Activated CD4-positive, alpha-beta T cell treated with anti-CD3 and anti-CD28 coated beads for 36 hours (primary cell): ENCODE measurements around the gene SLC10A1. TPM values are rescaled to one million over a fixed set of nuclear protein-coding genes. Genes with fewer than 3 reads are reported as not detected.

Experiments
- ATAC-seq: fragments of 200-7000 bp; cut with Tn5 transposase; one replicate; pipeline ENCODE4 v1.10.0; 2021; ENCODE audit warnings: mild to moderate bottlenecking, moderate library complexity
- CTCF ChIA-PET: fragments of 350-600 bp; sonication (Branson Sonifier 250); formaldehyde crosslinking; loops from one replicate; lab custom pipeline; 2021; ENCODE audit warnings: antibody characterized with exemption; lab: Charles Lee
- POLR2A ChIA-PET: fragments of 350-600 bp; sonication (Branson Sonifier 250); formaldehyde crosslinking; loops from one replicate; lab custom pipeline; 2021; ENCODE audit warnings: antibody characterized with exemption, inconsistent platforms; lab: Charles Lee
- DNase-seq: peaks from one replicate; pipeline ENCODE4 v3.0.0-alpha.2; 2020
- H3K27ac Mint-ChIP-seq: one replicate; pipeline ENCODE4 v1.8.0; 2021; ENCODE audit warnings: mixed read lengths
- H3K27me3 Mint-ChIP-seq: one replicate; pipeline ENCODE4 v1.8.0; 2021; ENCODE audit warnings: mixed read lengths
- H3K36me3 Mint-ChIP-seq: one replicate; pipeline ENCODE4 v1.8.0; 2021; ENCODE audit warnings: low read depth, mixed read lengths
- H3K4me1 Mint-ChIP-seq: one replicate; pipeline ENCODE4 v1.8.0; 2021; ENCODE audit warnings: mixed read lengths
- H3K4me3 Mint-ChIP-seq: one replicate; pipeline ENCODE4 v1.8.0; 2021; ENCODE audit warnings: mild to moderate bottlenecking, moderate library complexity, mixed read lengths
- H3K9me3 Mint-ChIP-seq: one replicate; pipeline ENCODE4 v1.8.0; 2021; ENCODE audit warnings: low read depth, mixed read lengths
- intact Hi-C, 2 experiments: fragments of 100-400 bp; cut with DNase I in 1 of 2; cut with micrococcal nuclease in 1 of 2; formaldehyde crosslinking; loops; one replicate each; pipeline versions ENCODE4 v1.14.2 to v1.15.1; 2022 to 2024; cut with DNase I, micrococcal nuclease
- total RNA-seq, 2 experiments: library from RNA; stranded (reverse); gene quantifications; one replicate each; pipeline ENCODE4 v1.2.3, GENCODE V29; 2021

Gene SLC10A1
- total RNA-seq, 2 experiments from 2014 or later: not detected

- ChIA-PET POLR2A (no interaction called here), CTCF (interaction anchor here (2.4 kb wide), 1 partner anchor 9 kb away, joined by 13 read pairs; no protein-coding TSS in a partner anchor)
- H3K4me1 Mint-ChIP-seq: no peaks in the 10 kb centered on the region
- H3K9me3 Mint-ChIP-seq: no peaks in the 10 kb centered on the region
- H3K36me3 Mint-ChIP-seq: no peaks in the 10 kb centered on the region
- intact Hi-C loops: no loop called here
- H3K4me3 Mint-ChIP-seq: no peak overlapping the region
- ATAC-seq (no peak), DNase-seq (no peak)
- H3K27me3 Mint-ChIP-seq: no peaks in the 10 kb centered on the region
- no peak overlapping the region for H3K27ac Mint-ChIP-seq
Measured at GRCh38 chr14:69808919-69809808, 12.1 kb upstream of the SLC10A1 start.

GRCh38 chr14:69807192-69807591 lies 10.2 kb upstream of the SLC10A1 start:
- Mint-ChIP-seq H3K27me3 (peaks cover 2% of the 10 kb centered on the region), H3K36me3 (no peaks in the 10 kb centered on the region), H3K9me3 (no peaks in the 10 kb centered on the region), H3K27ac (no peak overlapping the region), H3K4me1 (no peaks in the 10 kb centered on the region), H3K4me3 (no peak overlapping the region)
- POLR2A ChIA-PET: no interaction called here
- intact Hi-C loops: no loop called here
- ATAC-seq (no peak), DNase-seq (no peak)
- CTCF ChIA-PET: interaction anchor here (0.6 to 2.4 kb wide), 5 partner anchors 11 to 315 kb away, joined by 3 to 13 read pairs (median 6); no protein-coding TSS in a partner anchor

GRCh38 chr14:69804902-69805301 lies 7.9 kb upstream of the SLC10A1 start:
- H3K27me3 Mint-ChIP-seq: peaks cover 2% of the 10 kb centered on the region
- no peaks in the 10 kb centered on the region for H3K4me1 Mint-ChIP-seq
- H3K27ac Mint-ChIP-seq: no peak overlapping the region
- H3K36me3 Mint-ChIP-seq: peaks cover 5% of the 10 kb centered on the region
- intact Hi-C loops: no loop called here
- H3K4me3 Mint-ChIP-seq: no peak overlapping the region
- H3K9me3 Mint-ChIP-seq: no peaks in the 10 kb centered on the region
- DNase-seq: no peak
- ATAC-seq: no peak
- CTCF ChIA-PET: interaction anchor here (0.8 kb wide), 1 partner anchor 12 kb away, joined by 4 read pairs; no protein-coding TSS in a partner anchor
- POLR2A ChIA-PET: no interaction called here

- intact Hi-C loops: no loop called here
- ChIA-PET CTCF (interaction anchor here (0.6 to 1.0 kb wide), 3 partner anchors 12 to 1874 kb away, joined by 3 read pairs; no protein-coding TSS in a partner anchor), POLR2A (interaction anchor here (0.7 kb wide), 1 partner anchor 959 kb away, joined by 3 read pairs; no protein-coding TSS in a partner anchor)
- DNase-seq (no peak), ATAC-seq (no peak)
- Mint-ChIP-seq H3K4me3 (no peak overlapping the region), H3K27ac (no peak overlapping the region), H3K9me3 (no peaks in the 10 kb centered on the region), H3K4me1 (no peaks in the 10 kb centered on the region), H3K36me3 (peaks cover 5% of the 10 kb centered on the region), H3K27me3 (peaks cover 2% of the 10 kb centered on the region)
Measured at GRCh38 chr14:69803753-69804152, 6.7 kb upstream of the SLC10A1 start.

- POLR2A ChIA-PET: no interaction called here
- no peak for ATAC-seq
- no peaks in the 10 kb centered on the region for H3K9me3 Mint-ChIP-seq
- H3K4me1 Mint-ChIP-seq: no peaks in the 10 kb centered on the region
- CTCF ChIA-PET: no interaction called here
- H3K27ac Mint-ChIP-seq: no peak overlapping the region
- H3K27me3 Mint-ChIP-seq: peaks cover 1% of the 10 kb centered on the region
- intact Hi-C loops: loop anchor here in 1 of 2 experiments (5.0 kb wide), 1 partner anchor 66 kb away; no protein-coding TSS in a partner anchor
- H3K4me3 Mint-ChIP-seq: no peak overlapping the region
- no peak for DNase-seq
- peaks cover 5% of the 10 kb centered on the region for H3K36me3 Mint-ChIP-seq
Measured at GRCh38 chr14:69798339-69798735, 1.3 kb upstream of the SLC10A1 start.

GRCh38 chr14:69797573-69798338 lies 715 bp upstream of the SLC10A1 start:
- H3K27ac Mint-ChIP-seq: no peak overlapping the region
- DNase-seq: no peak
- H3K9me3 Mint-ChIP-seq: no peaks in the 10 kb centered on the region
- peaks cover 5% of the 10 kb centered on the region for H3K36me3 Mint-ChIP-seq
- no peak overlapping the region for H3K4me3 Mint-ChIP-seq
- CTCF ChIA-PET: interaction anchor here (1.2 kb wide), 1 partner anchor 37 kb away, joined by 5 read pairs; no protein-coding TSS in a partner anchor
- no peaks in the 10 kb centered on the region for H3K4me1 Mint-ChIP-seq
- intact Hi-C loops: loop anchor here in 1 of 2 experiments (5.0 kb wide), 1 partner anchor 65 kb away; no protein-coding TSS in a partner anchor
- POLR2A ChIA-PET: no interaction called here
- H3K27me3 Mint-ChIP-seq: no peaks in the 10 kb centered on the region
- no peak for ATAC-seq

GRCh38 chr14:69795691-69796090 lies 1.4 kb downstream of the SLC10A1 start:
- intact Hi-C loops: loop anchor here in 1 of 2 experiments (5.0 kb wide), 1 partner anchor 63 kb away; no protein-coding TSS in a partner anchor
- Mint-ChIP-seq H3K9me3 (no peaks in the 10 kb centered on the region), H3K27ac (no peak overlapping the region), H3K4me3 (no peak overlapping the region), H3K36me3 (peaks cover 1% of the 10 kb centered on the region), H3K27me3 (no peaks in the 10 kb centered on the region), H3K4me1 (no peaks in the 10 kb centered on the region)
- ChIA-PET POLR2A (interaction anchor here (0.6 kb wide), 1 partner anchor 144 kb away, joined by 3 read pairs; no protein-coding TSS in a partner anchor), CTCF (interaction anchor here (0.6 to 1.2 kb wide), 3 partner anchors 11 to 1856 kb away, joined by 3 read pairs; no protein-coding TSS in a partner anchor)
- no peak for ATAC-seq
- no peak for DNase-seq

- Mint-ChIP-seq H3K9me3 (no peaks in the 10 kb centered on the region), H3K36me3 (no peaks in the 10 kb centered on the region), H3K27me3 (no peaks in the 10 kb centered on the region), H3K4me1 (no peaks in the 10 kb centered on the region), H3K27ac (no peak overlapping the region), H3K4me3 (no peak overlapping the region)
- ChIA-PET CTCF (no interaction called here), POLR2A (no interaction called here)
- DNase-seq (no peak), ATAC-seq (no peak)
- intact Hi-C loops: loop anchor here in 1 of 2 experiments (5.0 kb wide), 1 partner anchor 62 kb away; no protein-coding TSS in a partner anchor
Measured at GRCh38 chr14:69794791-69795190, 2.2 kb downstream of the SLC10A1 start.

GRCh38 chr14:69792887-69793421 lies 4.1 kb downstream of the SLC10A1 start:
- intact Hi-C loops: no loop called here
- H3K27me3 Mint-ChIP-seq: no peaks in the 10 kb centered on the region
- no peaks in the 10 kb centered on the region for H3K9me3 Mint-ChIP-seq
- no peaks in the 10 kb centered on the region for H3K36me3 Mint-ChIP-seq
- POLR2A ChIA-PET: no interaction called here
- no peak overlapping the region for H3K4me3 Mint-ChIP-seq
- ATAC-seq (no peak), DNase-seq (no peak)
- CTCF ChIA-PET: no interaction called here
- H3K4me1 Mint-ChIP-seq: no peaks in the 10 kb centered on the region
- no peak overlapping the region for H3K27ac Mint-ChIP-seq

- no peaks in the 10 kb centered on the region for H3K9me3 Mint-ChIP-seq
- ATAC-seq (no peak), DNase-seq (no peak)
- no peaks in the 10 kb centered on the region for H3K4me1 Mint-ChIP-seq
- POLR2A ChIA-PET: no interaction called here
- no peak overlapping the region for H3K4me3 Mint-ChIP-seq
- CTCF ChIA-PET: no interaction called here
- H3K27me3 Mint-ChIP-seq: no peaks in the 10 kb centered on the region
- no peak overlapping the region for H3K27ac Mint-ChIP-seq
- peaks cover 6% of the 10 kb centered on the region for H3K36me3 Mint-ChIP-seq
- intact Hi-C loops: no loop called here
Measured at GRCh38 chr14:69789118-69789640, 7.9 kb downstream of the SLC10A1 start.

- intact Hi-C loops: no loop called here
- CTCF ChIA-PET: no interaction called here
Measured at GRCh38 chr14:69786603-69787002, 10.4 kb downstream of the SLC10A1 start.

More at GRCh38 chr14:69786603-69787002, 10.4 kb downstream of the SLC10A1 start:
- ATAC-seq: no peak
- Mint-ChIP-seq H3K27ac (no peak overlapping the region), H3K4me3 (no peak overlapping the region), H3K27me3 (no peaks in the 10 kb centered on the region), H3K36me3 (peaks cover 6% of the 10 kb centered on the region), H3K9me3 (no peaks in the 10 kb centered on the region), H3K4me1 (no peaks in the 10 kb centered on the region)
- POLR2A ChIA-PET: no interaction called here
- no peak for DNase-seq
